ENCODE results near the gene ZEB2.
A peak's percentile ranks its signal among the peaks of the same experiment; 100 is the strongest.

The ZEB2 gene

GRCh38 chr2:144421606-144422510 is 98.1 kb downstream of the ZEB2 start:
- no peak for DNase-seq (ENCODE audit: low spot score)

GRCh38 chr2:144419218-144419617 is 100.7 kb downstream of the ZEB2 start:
- no peak for DNase-seq (ENCODE audit: low spot score)

- DNase-seq (ENCODE audit: low spot score) = no peak
Observed at GRCh38 chr2:144415386-144415785, 104.5 kb downstream of the ZEB2 start.

GRCh38 chr2:144414324-144414845 is 105.5 kb downstream of the ZEB2 start:
- DNase-seq (ENCODE audit: low spot score) = no peak

- no peak for DNase-seq (ENCODE audit: low spot score)
Observed at GRCh38 chr2:144412709-144413108, 107.2 kb downstream of the ZEB2 start.

- DNase-seq (ENCODE audit: low spot score) = no peak
Observed at GRCh38 chr2:144411473-144411872, 108.4 kb downstream of the ZEB2 start.

GRCh38 chr2:144409241-144409640 is 110.7 kb downstream of the ZEB2 start:
- DNase-seq (ENCODE audit: low spot score) = no peak

- no peak for DNase-seq (ENCODE audit: low spot score)
Observed at GRCh38 chr2:144407262-144407661, 112.7 kb downstream of the ZEB2 start.

GRCh38 chr2:144405982-144406788 is 113.7 kb downstream of the ZEB2 start:
- no peak for DNase-seq (ENCODE audit: low spot score)

- DNase-seq (ENCODE audit: low spot score) = no peak
Observed at GRCh38 chr2:144405321-144405720, 114.6 kb downstream of the ZEB2 start.

- no peak for DNase-seq (ENCODE audit: low spot score)
Observed at GRCh38 chr2:144404586-144405314, 115.2 kb downstream of the ZEB2 start.

GRCh38 chr2:144403933-144404332 is 116.0 kb downstream of the ZEB2 start:
- DNase-seq (ENCODE audit: low spot score) = no peak

- no peak for DNase-seq (ENCODE audit: low spot score)
Observed at GRCh38 chr2:144402251-144402650, 117.7 kb downstream of the ZEB2 start.

GRCh38 chr2:144401036-144401435 is 118.9 kb downstream of the ZEB2 start:
- DNase-seq (ENCODE audit: low spot score) = no peak

GRCh38 chr2:144396318-144396717 is 123.6 kb downstream of the ZEB2 start:
- DNase-seq (ENCODE audit: low spot score) = no peak

GRCh38 chr2:144390424-144391020 is 129.4 kb downstream of the ZEB2 start:
- no peak for DNase-seq (ENCODE audit: low spot score)

- DNase-seq (ENCODE audit: low spot score) = no peak
Observed at GRCh38 chr2:144389930-144390311, 130.0 kb downstream of the ZEB2 start.

GRCh38 chr2:144389151-144389929 is 130.6 kb downstream of the ZEB2 start:
- DNase-seq (ENCODE audit: low spot score) = no peak

GRCh38 chr2:144385381-144385780 is 134.5 kb downstream of the ZEB2 start:
- no peak for DNase-seq (ENCODE audit: low spot score)

GRCh38 chr2:144383571-144384100 is 136.3 kb downstream of the ZEB2 start:
- no peak for DNase-seq (ENCODE audit: low spot score)

- peak; percentile 44 for DNase-seq (ENCODE audit: low spot score)
Observed at GRCh38 chr2:144382849-144383248, 137.1 kb downstream of the ZEB2 start.
